Endothelial cell of umbilical vein (primary cell): ENCODE measurements around the gene TF. TPM values are rescaled to one million over a fixed set of nuclear protein-coding genes. Genes with fewer than 3 reads are reported as not detected.

Experiments used
- BruUV-seq: library from RNA; stranded (reverse); fragments of 400-500 nt; replicated peaks from 2 replicates; lab custom pipeline; 2021; lab: Mats Ljungman, UMichigan
- CTCF ChIA-PET: fragments of 300-600, 350-600 bp; sonication (Branson Sonifier 250); formaldehyde crosslinking; loops from one replicate; lab custom pipeline; 2021; ENCODE audit warnings: antibody characterized with exemption, inconsistent platforms; lab: Charles Lee
- POLR2A ChIA-PET: fragments of 300-600, 350-600 bp; sonication (Branson Sonifier 250); formaldehyde crosslinking; loops from one replicate; lab custom pipeline; 2021; ENCODE audit warnings: antibody characterized with exemption, inconsistent platforms; lab: Charles Lee
- DNase-seq: peaks from one replicate; pipeline ENCODE4 v3.0.0-alpha.2; 2011; ENCODE audit warnings: low read depth, low spot score
- FAIRE-seq: peaks from 2 replicates; lab custom pipeline; 2011; peaks lifted over from hg19 to GRCh38; lab: Jason Lieb, UNC
- H2AFZ ChIP-seq: 2 replicates; pipeline ENCODE4 v1.6.0; 2012; ENCODE audit warnings: low read depth, low read length, control low read depth, inconsistent platforms
- H3K27ac ChIP-seq: 2 replicates; pipeline ENCODE4 v1.5.1; 2011; ENCODE audit warnings: low read depth, mild to moderate bottlenecking, control low read depth, low read length, moderate library complexity; ENCODE audit not compliant: insufficient read depth
- H3K27me3 ChIP-seq, 2 experiments: 2 replicates each; pipeline versions ENCODE4 v1.6.0 to v1.6.1; 2011; ENCODE audit warnings: low read length in 2 of 2, mixed read lengths in 1 of 2; ENCODE audit not compliant: control insufficient read depth in 2 of 2, insufficient read depth in 2 of 2
- H3K36me3 ChIP-seq, 2 experiments: 2 replicates in 1 of 2; 3 replicates in 1 of 2; pipeline ENCODE4 v1.5.1; 2011; ENCODE audit warnings: low read length in 2 of 2, mild to moderate bottlenecking in 1 of 2, moderate library complexity in 1 of 2; ENCODE audit not compliant: control insufficient read depth in 2 of 2, insufficient read depth in 2 of 2; ENCODE audit errors: extremely low read depth in 1 of 2
- H3K4me1 ChIP-seq: 3 replicates; pipeline ENCODE4 v1.5.1; 2011; ENCODE audit warnings: mild to moderate bottlenecking, low read length; ENCODE audit not compliant: control insufficient read depth, insufficient read depth; ENCODE audit errors: extremely low read depth
- H3K4me2 ChIP-seq: 2 replicates; pipeline ENCODE4 v1.6.1; 2011; ENCODE audit warnings: low read length, control low read depth, mixed read lengths; ENCODE audit not compliant: insufficient read depth
- H3K4me3 ChIP-seq, 3 experiments: fragments of 200-600 bp in 1 of 3; sonication (generic), shearing (Covaris generic) in 1 of 3; replicated peaks in 1 of 3; 2 replicates each; pipeline ENCODE4 v1.5.1; 2011 to 2016; ENCODE audit warnings: control low read depth in 3 of 3, low read length in 3 of 3, mild to moderate bottlenecking in 2 of 3, inconsistent platforms in 1 of 3, low read depth in 1 of 3, moderate library complexity in 1 of 3; ENCODE audit not compliant: insufficient read depth in 1 of 3
- H3K79me2 ChIP-seq: 2 replicates; pipeline ENCODE4 v1.6.0; 2012; ENCODE audit warnings: low read length, inconsistent platforms; ENCODE audit not compliant: control insufficient read depth, insufficient read depth
- H3K9ac ChIP-seq: replicated peaks from 2 replicates; pipeline ENCODE3; 2011; ENCODE audit warnings: low read length, control low read depth; ENCODE audit not compliant: insufficient read depth; ENCODE audit errors: extremely low read depth
- H3K9me1 ChIP-seq: replicated peaks from 3 replicates; pipeline ENCODE4 v1.6.0; 2011; ENCODE audit warnings: mild to moderate bottlenecking, low read length; ENCODE audit not compliant: control insufficient read depth, insufficient read depth; ENCODE audit errors: extremely low read depth
- H3K9me3 ChIP-seq: replicated peaks from 2 replicates; pipeline ENCODE4 v1.5.1; 2012; ENCODE audit warnings: low read length, inconsistent platforms; ENCODE audit not compliant: control insufficient read depth, insufficient read depth
- H4K20me1 ChIP-seq: replicated peaks from 2 replicates; pipeline ENCODE3; 2011; ENCODE audit warnings: mild to moderate bottlenecking, low read length; ENCODE audit not compliant: control insufficient read depth, insufficient read depth; ENCODE audit errors: extremely low read depth
- EZH2 ChIP-seq: IDR thresholded peaks from 2 replicates; pipeline ENCODE4 v1.6.1; 2012; ENCODE audit warnings: borderline replicate concordance, low read depth, mild to moderate bottlenecking, moderate library complexity, low read length, inconsistent platforms; ENCODE audit not compliant: severe bottlenecking
- FOS ChIP-seq: IDR thresholded peaks from 2 replicates; pipeline ENCODE4 v1.6.1; 2011; ENCODE audit warnings: mild to moderate bottlenecking, low read length, moderate library complexity, borderline replicate concordance; ENCODE audit not compliant: insufficient read depth
- GATA2 ChIP-seq: IDR thresholded peaks from 2 replicates; pipeline ENCODE4 v1.7.0; 2011; ENCODE audit warnings: low read depth, mild to moderate bottlenecking, moderate library complexity, mixed read lengths, low read length; ENCODE audit not compliant: insufficient read length, insufficient read depth
- JUN ChIP-seq: IDR thresholded peaks from 2 replicates; pipeline ENCODE4 v1.6.1; 2011; ENCODE audit warnings: borderline replicate concordance, low read depth; ENCODE audit not compliant: insufficient read length, insufficient read depth
- MYC ChIP-seq: IDR thresholded peaks from one replicate; pipeline ENCODE4 v1.6.1; 2011; ENCODE audit warnings: mild to moderate bottlenecking, low read depth, low read length
- POLR2AphosphoS5 ChIP-seq: IDR thresholded peaks from 2 replicates; pipeline ENCODE4 v1.6.1; 2012; ENCODE audit warnings: low read depth, mild to moderate bottlenecking, control low read depth, low read length, moderate library complexity; ENCODE audit not compliant: insufficient read depth
- dilution Hi-C: fragments of 300-500 bp; cut with MboI; formaldehyde crosslinking; loops from one replicate; pipeline ENCODE4 v1.15.0; 2019; ENCODE audit warnings: low sequenced_read_pairs; ENCODE audit not compliant: extremely low pct_ligation_motif_present
- intact Hi-C: fragments of 100-400 bp; cut with micrococcal nuclease; formaldehyde crosslinking; loops from one replicate; pipeline ENCODE4 v1.10.0; 2022
- polyA plus RNA-seq, 4 experiments: library from polyadenylated mRNA; depleted of rRNA in 3 of 4; stranded (reverse) in 3 of 4; unstranded in 1 of 4; fragments of >200 nt; gene quantifications; 2 replicates each; pipeline versions ENCODE4 v1.2.1 to v1.2.3, GENCODE V29; 2011 to 2012; ENCODE audit warnings: missing spikeins in 1 of 4
- total RNA-seq: library from RNA; stranded (reverse); gene quantifications from 2 replicates; pipeline ENCODE4 v1.2.3, GENCODE V29; 2021
- TF ChIP-seq, protein P1 (sequence below), 2 donors: IDR thresholded peaks; 1 replicate in 1 of 2; 2 replicates in 1 of 2; pipeline ENCODE4 v1.5.1; 2011; ENCODE audit warnings: low read length in 2 of 2, mild to moderate bottlenecking in 2 of 2, moderate library complexity in 2 of 2, control low read depth in 1 of 2, inconsistent platforms in 1 of 2, low read depth in 1 of 2; ENCODE audit not compliant: insufficient read depth in 1 of 2; ENCODE audit errors: extremely low read depth in 1 of 2
- TF ChIP-seq, protein P2 (sequence below): IDR thresholded peaks from 2 replicates; pipeline ENCODE4 v1.6.1; 2011; ENCODE audit not compliant: insufficient read depth, insufficient read length

Gene TF
- total and polyA plus RNA-seq, 2 donors (not counting 3 experiments of a cell fraction or from before 2014, with no cell fraction given): 0.32 to 0.69 TPM

DNA sequence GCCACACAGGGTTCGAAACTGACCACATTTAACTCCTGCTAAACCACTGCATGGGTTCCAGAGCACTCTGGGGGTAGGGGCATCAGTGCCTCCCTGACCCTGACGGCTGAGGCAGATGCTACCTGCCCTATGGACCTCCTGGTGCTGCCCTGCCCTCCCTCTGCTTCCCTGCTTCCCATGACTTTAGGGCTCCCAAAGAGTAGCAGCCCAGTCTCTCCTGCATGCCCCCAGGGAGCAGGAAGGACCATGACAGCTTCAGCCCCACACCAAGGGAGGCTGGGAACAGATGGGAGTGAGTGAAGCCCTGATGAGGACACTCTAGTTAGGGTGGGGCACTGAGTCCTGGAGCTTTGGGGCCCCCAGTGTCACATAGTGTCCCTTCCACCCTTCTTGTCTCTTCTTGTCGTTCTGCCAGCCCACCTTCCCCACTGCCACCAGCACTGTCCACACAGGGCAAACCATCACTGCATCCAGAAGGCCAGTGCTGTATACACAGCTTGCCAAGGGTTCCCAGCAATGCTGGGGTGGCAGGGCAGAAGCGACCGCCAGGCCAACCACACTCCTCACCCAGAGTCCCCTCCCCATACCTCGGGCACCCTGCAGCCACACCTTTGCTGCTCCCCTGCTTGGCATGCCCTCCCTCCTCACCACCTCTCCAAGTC lies 90.4 kb downstream of the TF start:
- CTCF ChIA-PET: no interaction called here

More for the DNA sequence above, 90.4 kb downstream of the TF start:
- H3K9ac ChIP-seq: no peak overlapping the region
- no peaks in the 10 kb centered on the region for H3K27me3 ChIP-seq
- H3K9me1 ChIP-seq: no peaks in the 10 kb centered on the region
- no peak for FAIRE-seq
- no peak overlapping the region for H3K27ac ChIP-seq
- TF ChIP-seq MYC (no peak), EZH2 (no peak), JUN (no peak), FOS (no peak), GATA2 (no peak), POLR2AphosphoS5 (no peak)
- TF ChIP-seq, protein P1, sequence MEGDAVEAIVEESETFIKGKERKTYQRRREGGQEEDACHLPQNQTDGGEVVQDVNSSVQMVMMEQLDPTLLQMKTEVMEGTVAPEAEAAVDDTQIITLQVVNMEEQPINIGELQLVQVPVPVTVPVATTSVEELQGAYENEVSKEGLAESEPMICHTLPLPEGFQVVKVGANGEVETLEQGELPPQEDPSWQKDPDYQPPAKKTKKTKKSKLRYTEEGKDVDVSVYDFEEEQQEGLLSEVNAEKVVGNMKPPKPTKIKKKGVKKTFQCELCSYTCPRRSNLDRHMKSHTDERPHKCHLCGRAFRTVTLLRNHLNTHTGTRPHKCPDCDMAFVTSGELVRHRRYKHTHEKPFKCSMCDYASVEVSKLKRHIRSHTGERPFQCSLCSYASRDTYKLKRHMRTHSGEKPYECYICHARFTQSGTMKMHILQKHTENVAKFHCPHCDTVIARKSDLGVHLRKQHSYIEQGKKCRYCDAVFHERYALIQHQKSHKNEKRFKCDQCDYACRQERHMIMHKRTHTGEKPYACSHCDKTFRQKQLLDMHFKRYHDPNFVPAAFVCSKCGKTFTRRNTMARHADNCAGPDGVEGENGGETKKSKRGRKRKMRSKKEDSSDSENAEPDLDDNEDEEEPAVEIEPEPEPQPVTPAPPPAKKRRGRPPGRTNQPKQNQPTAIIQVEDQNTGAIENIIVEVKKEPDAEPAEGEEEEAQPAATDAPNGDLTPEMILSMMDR (IDR thresholded peaks at IDR 0.05; ENCODE audit: extremely low read depth in 1 of 2, insufficient read depth in 1 of 2, low read depth in 1 of 2, low read length in 2 of 2): no peak
- TF ChIP-seq, protein P2, sequence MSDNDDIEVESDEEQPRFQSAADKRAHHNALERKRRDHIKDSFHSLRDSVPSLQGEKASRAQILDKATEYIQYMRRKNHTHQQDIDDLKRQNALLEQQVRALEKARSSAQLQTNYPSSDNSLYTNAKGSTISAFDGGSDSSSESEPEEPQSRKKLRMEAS: no peak
- H2AFZ ChIP-seq: no peak overlapping the region
- no peaks in the 10 kb centered on the region for H4K20me1 ChIP-seq
- H3K36me3 ChIP-seq: no peaks in the 10 kb centered on the region
- no peak for DNase-seq
- intact Hi-C loops: no loop called here
- no peaks in the 10 kb centered on the region for H3K9me3 ChIP-seq
- no peaks in the 10 kb centered on the region for H3K79me2 ChIP-seq
- H3K4me2 ChIP-seq: no peak overlapping the region
- POLR2A ChIA-PET: no interaction called here
- BruUV-seq: no TSS peak
- H3K4me1 ChIP-seq: no peaks in the 10 kb centered on the region
- dilution Hi-C loops: no loop called here
- no peak overlapping the region for H3K4me3 ChIP-seq
